HCT116 (cell line): ENCODE data around the gene KRTAP3-3.

Source experiments
- CEBPB ChIP-seq: IDR thresholded peaks from 2 replicates; pipeline ENCODE4 v1.6.1; 2012; ENCODE audit warnings: low read depth
- EGR1 ChIP-seq: IDR thresholded peaks from 2 replicates; pipeline ENCODE4 v1.6.1; 2012; ENCODE audit warnings: low read depth
- ELF1 ChIP-seq: IDR thresholded peaks from 2 replicates; pipeline ENCODE4 v1.6.1; 2012; ENCODE audit warnings: low read depth, borderline replicate concordance
- MAX ChIP-seq: IDR thresholded peaks from 2 replicates; pipeline ENCODE4 v1.6.1; 2012
- POLR2A ChIP-seq: IDR thresholded peaks from 2 replicates; pipeline ENCODE4 v1.7.0; 2011; ENCODE audit warnings: borderline replicate concordance; ENCODE audit not compliant: insufficient read depth, insufficient read length; ENCODE audit errors: extremely low read depth
- RAD21 ChIP-seq: IDR thresholded peaks from 2 replicates; pipeline ENCODE4 v1.6.1; 2012; ENCODE audit warnings: low read depth, mild to moderate bottlenecking
- REST ChIP-seq: IDR thresholded peaks from 2 replicates; pipeline ENCODE4 v1.6.1; 2012; ENCODE audit warnings: low read depth
- TCF7L2 ChIP-seq: IDR thresholded peaks from 2 replicates; pipeline ENCODE4 v1.7.0; 2011; ENCODE audit warnings: borderline replicate concordance, inconsistent platforms; ENCODE audit not compliant: insufficient read depth, insufficient read length; ENCODE audit errors: extremely low read depth
- YY1 ChIP-seq: IDR thresholded peaks from 2 replicates; pipeline ENCODE4 v1.6.1; 2011; ENCODE audit warnings: low read length, low read depth, moderate library complexity, mild to moderate bottlenecking; ENCODE audit not compliant: insufficient replicate concordance; ENCODE audit errors: extremely low read depth
- ZNF274 ChIP-seq: fragments of 200-500 bp; sonication (Bioruptor generic); IDR thresholded peaks from 2 replicates; pipeline ENCODE4 v1.6.1; 2014; ENCODE audit warnings: mild to moderate bottlenecking, low read depth, low read length, inconsistent platforms
- TF ChIP-seq, protein P1 (sequence below), 3 experiments: fragments of 200-600 bp in 1 of 3; sonication (generic) in 1 of 3; IDR thresholded peaks in 2 of 3; conservative IDR thresholded peaks in 1 of 3; 2 replicates each; pipeline ENCODE4 v1.5.1; 2012 to 2017; ENCODE audit warnings: low read depth in 2 of 3, low read length in 2 of 3, antibody characterized with exemption in 1 of 3, borderline replicate concordance in 1 of 3, control low read depth in 1 of 3, mild to moderate bottlenecking in 1 of 3, mixed read lengths in 1 of 3, mixed run types in 1 of 3, moderate library complexity in 1 of 3; ENCODE audit not compliant: insufficient read depth in 1 of 3
- TF ChIP-seq, protein P2 (sequence below): IDR thresholded peaks from 2 replicates; pipeline ENCODE4 v1.6.1; 2011; ENCODE audit warnings: mild to moderate bottlenecking, low read length, moderate library complexity; ENCODE audit not compliant: insufficient replicate concordance; ENCODE audit errors: extremely low read depth

DNA sequence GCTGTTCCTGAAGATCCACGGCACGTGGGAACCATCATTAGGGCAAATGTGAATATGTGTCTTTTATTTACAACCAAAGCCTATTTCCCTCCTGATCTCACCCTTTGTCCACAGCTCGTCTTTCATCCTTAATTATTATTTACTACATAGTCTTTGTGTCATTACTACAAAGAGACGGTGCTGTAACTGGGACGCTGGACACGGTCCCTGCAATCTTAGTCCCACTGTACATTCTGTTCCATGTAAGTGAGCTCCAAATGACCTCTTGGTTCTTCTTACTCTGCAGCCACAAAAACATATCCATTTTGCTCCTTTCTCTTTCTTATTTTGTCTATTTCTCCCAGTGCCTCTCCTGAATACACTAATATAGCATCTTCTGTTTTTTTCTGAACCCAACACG lies 43.8 kb downstream of the KRTAP3-3 start:
- TF ChIP-seq ZNF274 = no peak
- no peak for TF ChIP-seq RAD21
- no peak for TF ChIP-seq POLR2A
- TF ChIP-seq, protein P1, sequence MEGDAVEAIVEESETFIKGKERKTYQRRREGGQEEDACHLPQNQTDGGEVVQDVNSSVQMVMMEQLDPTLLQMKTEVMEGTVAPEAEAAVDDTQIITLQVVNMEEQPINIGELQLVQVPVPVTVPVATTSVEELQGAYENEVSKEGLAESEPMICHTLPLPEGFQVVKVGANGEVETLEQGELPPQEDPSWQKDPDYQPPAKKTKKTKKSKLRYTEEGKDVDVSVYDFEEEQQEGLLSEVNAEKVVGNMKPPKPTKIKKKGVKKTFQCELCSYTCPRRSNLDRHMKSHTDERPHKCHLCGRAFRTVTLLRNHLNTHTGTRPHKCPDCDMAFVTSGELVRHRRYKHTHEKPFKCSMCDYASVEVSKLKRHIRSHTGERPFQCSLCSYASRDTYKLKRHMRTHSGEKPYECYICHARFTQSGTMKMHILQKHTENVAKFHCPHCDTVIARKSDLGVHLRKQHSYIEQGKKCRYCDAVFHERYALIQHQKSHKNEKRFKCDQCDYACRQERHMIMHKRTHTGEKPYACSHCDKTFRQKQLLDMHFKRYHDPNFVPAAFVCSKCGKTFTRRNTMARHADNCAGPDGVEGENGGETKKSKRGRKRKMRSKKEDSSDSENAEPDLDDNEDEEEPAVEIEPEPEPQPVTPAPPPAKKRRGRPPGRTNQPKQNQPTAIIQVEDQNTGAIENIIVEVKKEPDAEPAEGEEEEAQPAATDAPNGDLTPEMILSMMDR (IDR thresholded peaks at IDR 0.05 in 2 of 3, conservative IDR thresholded peaks at IDR 0.05 in 1 of 3; ENCODE audit: borderline replicate concordance in 1 of 3, insufficient read depth in 1 of 3, low read depth in 2 of 3, low read length in 2 of 3) = no peak
- no peak for TF ChIP-seq MAX
- TF ChIP-seq CEBPB = no peak
- TF ChIP-seq TCF7L2 = peak; percentile 27
- no peak for TF ChIP-seq ELF1
- TF ChIP-seq YY1 = no peak
- no peak for TF ChIP-seq REST
- TF ChIP-seq EGR1 = no peak
- TF ChIP-seq, protein P2, sequence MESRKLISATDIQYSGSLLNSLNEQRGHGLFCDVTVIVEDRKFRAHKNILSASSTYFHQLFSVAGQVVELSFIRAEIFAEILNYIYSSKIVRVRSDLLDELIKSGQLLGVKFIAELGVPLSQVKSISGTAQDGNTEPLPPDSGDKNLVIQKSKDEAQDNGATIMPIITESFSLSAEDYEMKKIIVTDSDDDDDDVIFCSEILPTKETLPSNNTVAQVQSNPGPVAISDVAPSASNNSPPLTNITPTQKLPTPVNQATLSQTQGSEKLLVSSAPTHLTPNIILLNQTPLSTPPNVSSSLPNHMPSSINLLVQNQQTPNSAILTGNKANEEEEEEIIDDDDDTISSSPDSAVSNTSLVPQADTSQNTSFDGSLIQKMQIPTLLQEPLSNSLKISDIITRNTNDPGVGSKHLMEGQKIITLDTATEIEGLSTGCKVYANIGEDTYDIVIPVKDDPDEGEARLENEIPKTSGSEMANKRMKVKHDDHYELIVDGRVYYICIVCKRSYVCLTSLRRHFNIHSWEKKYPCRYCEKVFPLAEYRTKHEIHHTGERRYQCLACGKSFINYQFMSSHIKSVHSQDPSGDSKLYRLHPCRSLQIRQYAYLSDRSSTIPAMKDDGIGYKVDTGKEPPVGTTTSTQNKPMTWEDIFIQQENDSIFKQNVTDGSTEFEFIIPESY = no peak
